IMR-90 (cell line): ENCODE results near the gene GPD1.

ENCODE experiments used
- CTCF ChIP-seq: conservative IDR thresholded peaks from 2 replicates; pipeline ENCODE4 v1.5.1; 2012; ENCODE audit warnings: mild to moderate bottlenecking, low read depth, low read length, improper control_type of control experiment
- POLR2A ChIP-seq: IDR thresholded peaks from 2 replicates; pipeline ENCODE4 v1.6.1; 2012; ENCODE audit warnings: mild to moderate bottlenecking, low read depth, low read length
- RAD21 ChIP-seq: IDR thresholded peaks from 2 replicates; pipeline ENCODE4 v1.6.1; 2012; ENCODE audit warnings: low read length, improper control_type of control experiment
- RFX5 ChIP-seq: IDR thresholded peaks from 2 replicates; pipeline ENCODE4 v1.8.0; 2012; ENCODE audit warnings: low read depth, mild to moderate bottlenecking, low read length, moderate library complexity

- peak; percentile 95 for TF ChIP-seq CTCF
- TF ChIP-seq POLR2A = no peak
- no peak for TF ChIP-seq RFX5
- peak; percentile 92 for TF ChIP-seq RAD21
These were observed 33.3 kb upstream of the GPD1 start for GRCh38 chr12:50070314-50071060.
